Erythroblast (primary cell): ENCODE measurements around the gene CCDC92.

Experiments
- DNase-seq, 2 experiments: peaks; one replicate each; lab custom pipeline; 2025; lab: John Stamatoyannopoulos, UW
- GATA1 ChIP-seq: IDR thresholded peaks from 2 replicates; pipeline ENCODE4 v1.6.1; 2011; ENCODE audit warnings: low read depth, mild to moderate bottlenecking, control low read depth, low read length, moderate library complexity
- POLR2A ChIP-seq: IDR thresholded peaks from 2 replicates; pipeline ENCODE4 v1.6.1; 2011; ENCODE audit warnings: mild to moderate bottlenecking, low read length

The CCDC92 gene

DNA sequence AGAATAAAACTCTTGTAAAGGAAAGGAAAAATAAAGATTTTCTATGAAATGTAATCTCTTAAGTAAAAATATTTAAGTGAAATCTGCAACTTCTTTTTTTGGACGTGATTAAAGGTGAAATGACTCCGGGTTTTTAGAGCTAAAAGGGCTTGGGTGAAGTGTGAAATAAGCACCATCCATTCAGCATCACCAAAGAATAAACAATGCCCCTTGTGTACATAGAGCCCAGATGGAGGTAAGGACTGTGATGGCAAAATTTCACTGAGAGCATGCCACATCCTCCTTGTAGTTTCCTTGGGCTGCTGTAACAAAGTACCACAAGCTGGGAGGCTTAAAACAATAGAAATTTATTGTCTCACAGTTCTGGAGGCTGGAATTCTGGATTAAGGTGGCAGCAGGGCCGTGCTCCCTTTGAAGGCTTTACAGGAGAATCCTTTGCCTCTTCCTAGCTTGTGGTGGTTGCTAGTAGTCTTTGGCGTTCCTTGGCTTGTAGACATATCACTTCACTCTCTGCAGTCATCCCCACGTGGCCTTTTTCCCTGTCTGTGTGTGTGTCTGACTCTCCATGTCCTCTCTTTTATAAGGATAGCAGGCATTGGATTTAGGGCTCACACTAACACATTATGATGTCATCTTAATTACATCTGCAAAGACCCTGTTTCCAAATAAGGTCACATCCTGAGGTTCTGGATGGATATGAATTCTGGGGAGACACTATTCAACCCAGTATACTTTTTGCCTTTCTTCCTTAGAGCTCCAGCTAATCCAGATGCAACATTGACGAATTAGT lies 24.6 kb upstream of the CCDC92 start:
- TF ChIP-seq GATA1, result no peak
- TF ChIP-seq POLR2A, result no peak
- no peak for DNase-seq

DNA sequence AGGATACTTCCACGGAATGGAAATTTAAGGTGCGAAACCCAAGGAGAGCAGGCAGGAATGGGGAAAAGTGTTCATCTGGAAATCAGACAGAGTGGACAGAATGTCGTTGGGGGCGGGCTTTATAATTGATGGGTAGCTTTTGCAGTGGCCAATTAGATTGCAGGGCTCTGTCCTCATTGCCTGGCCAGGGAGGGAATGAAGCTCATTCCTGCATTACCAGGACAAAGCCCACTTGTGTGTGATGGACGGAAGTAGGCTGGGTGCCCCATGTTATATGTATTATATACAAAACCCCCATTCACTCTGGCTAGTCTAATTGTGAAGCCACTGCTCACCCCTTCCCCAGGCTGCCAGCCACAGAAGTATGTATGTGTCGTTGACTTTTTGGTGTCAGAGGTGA lies 23.9 kb upstream of the CCDC92 start:
- no peak for TF ChIP-seq POLR2A
- TF ChIP-seq GATA1, result no peak
- DNase-seq, result no peak

DNA sequence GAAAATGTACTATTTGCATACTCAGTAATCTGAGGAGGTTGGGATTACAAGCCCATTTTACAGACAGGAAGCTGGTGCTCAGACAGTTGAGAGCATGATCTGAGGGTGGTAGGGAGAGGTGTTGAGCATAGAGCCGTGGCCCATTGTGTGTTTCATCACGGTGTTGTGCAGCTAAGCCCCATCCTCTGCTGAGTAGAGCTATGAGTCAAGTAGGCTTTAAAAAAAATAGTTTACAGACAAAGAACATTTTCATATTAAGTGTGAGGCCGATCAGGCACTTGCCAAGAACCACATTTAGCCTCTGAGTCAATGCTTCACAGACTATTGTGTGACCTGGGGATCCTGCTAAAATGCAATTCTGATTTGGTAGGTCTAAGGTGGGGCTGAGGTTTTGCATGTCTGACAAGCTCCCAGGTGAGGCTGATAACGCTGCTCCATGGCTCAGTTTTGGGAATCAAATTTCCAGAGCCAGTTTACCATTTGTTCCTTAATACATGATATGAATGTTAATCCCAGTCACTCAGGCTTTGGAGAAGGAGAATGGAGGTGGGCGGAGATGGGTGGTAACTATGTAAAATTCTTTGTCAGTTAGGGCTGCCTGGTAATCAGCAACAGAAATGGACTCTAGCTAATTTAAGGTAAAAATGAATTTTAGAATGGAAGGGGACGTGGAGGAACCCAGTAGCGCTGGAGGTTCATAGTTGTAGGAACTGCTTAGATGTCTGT lies 22.6 kb upstream of the CCDC92 start:
- no peak for DNase-seq
- no peak for TF ChIP-seq POLR2A
- TF ChIP-seq GATA1, result no peak

DNA sequence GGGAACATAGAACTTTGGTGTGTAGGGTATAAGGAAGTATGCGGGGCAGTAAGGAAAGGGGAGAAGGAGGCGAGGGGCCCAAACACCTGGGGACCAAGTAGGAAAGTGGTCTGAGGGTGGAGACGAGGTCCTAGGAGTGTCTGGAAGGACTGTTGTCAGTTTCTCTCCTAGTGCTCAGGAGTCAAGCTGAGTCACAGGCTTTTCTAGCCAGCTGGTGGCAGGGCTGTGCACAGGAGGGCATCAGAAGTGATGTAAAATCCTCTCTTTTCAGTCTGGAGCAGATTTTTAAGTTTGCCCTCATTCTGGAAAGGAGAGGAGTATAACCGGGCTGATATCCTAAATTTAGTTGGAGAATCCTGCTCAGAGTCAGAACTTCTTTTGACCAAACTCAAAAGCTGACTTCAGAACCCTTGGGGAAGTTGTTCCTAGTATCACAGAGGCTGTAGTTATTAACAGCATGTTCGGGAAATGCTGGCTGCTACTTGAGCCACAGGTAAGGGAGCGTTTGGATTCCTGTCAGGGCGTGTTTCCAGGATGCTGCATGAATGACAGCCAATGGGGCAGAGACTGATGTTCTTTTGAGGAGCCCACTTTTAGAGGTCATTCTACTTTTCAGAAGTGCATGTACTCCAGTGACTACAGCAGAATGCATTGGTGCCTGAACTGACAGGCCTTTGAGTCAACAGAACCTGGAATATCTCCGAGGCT lies 19.6 kb upstream of the CCDC92 start:
- TF ChIP-seq GATA1 (no peak), POLR2A (no peak)
- no peak for DNase-seq

DNA sequence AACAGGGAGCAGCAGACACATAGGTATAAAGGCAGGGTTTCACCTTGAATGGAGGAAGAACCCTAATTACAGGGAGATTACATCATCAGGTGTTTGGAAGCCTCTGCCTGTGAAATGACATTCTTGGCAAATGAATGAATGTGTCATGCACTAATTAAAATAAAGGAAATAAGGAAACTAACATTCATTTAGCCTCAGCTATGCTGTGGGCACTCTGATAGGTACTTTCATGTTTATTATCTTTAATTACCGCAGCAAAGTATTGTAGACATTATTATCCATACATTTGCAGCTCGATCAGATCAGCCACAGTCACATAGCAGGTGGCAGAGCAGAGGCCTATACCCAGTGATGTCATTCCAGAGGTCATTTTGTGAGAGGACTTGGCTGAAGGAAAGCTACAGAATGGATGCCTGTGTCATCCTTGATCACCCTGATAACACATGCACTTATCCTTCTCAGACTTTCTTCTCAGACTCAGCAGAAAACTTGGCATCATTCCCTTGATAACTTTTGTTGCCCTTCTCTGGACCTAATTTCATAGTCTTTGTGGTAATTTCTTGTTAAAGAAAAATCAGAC lies 18.8 kb upstream of the CCDC92 start:
- DNase-seq, result peak; percentile 80 to 85
- TF ChIP-seq GATA1 (no peak), POLR2A (no peak)

DNA sequence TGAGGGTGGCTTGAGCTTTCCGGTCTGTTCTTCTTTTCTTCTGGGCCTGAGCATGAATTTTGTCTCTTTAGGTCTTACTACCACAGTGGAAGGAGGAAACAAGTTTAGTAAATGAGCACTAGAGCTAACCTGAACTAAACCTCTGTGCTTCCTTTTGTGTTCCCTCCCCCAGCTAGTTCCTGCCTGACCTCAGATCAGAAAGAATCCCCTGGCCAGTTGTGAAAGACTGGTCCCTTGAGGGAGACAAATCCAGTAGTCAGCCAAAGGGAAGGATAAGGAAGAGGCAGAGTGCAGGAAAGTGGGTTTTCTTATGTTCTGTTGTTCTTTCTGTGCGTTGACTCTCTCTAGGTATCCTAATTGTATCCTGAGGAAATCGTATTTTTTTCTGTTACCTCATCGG lies 17.9 kb upstream of the CCDC92 start:
- TF ChIP-seq GATA1 (no peak), POLR2A (no peak)

DNA sequence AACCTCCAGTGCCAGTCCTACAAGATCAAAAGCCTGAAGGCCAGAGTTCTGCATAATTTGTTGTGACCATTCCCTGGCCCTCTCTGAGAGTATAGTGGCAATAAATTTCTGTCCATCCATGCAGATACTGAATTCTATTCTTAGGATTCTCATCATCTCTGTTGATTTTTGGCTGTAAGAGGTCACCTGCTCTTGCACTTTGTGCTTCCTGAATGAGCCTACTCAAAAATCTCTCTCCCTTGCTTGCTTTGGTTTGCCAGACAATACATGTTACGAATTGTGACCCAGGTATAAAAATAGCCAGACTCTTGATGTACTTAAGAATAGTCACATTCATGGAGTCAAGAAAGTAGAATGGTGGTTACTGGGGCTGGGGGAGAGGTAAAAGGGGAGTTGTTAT lies 17.1 kb upstream of the CCDC92 start:
- DNase-seq, result no peak
- TF ChIP-seq GATA1, result no peak
- no peak for TF ChIP-seq POLR2A

More for the DNA sequence above, 17.9 kb upstream of the CCDC92 start:
- peak in 1 of 2 experiments; percentile 34 for DNase-seq

DNA sequence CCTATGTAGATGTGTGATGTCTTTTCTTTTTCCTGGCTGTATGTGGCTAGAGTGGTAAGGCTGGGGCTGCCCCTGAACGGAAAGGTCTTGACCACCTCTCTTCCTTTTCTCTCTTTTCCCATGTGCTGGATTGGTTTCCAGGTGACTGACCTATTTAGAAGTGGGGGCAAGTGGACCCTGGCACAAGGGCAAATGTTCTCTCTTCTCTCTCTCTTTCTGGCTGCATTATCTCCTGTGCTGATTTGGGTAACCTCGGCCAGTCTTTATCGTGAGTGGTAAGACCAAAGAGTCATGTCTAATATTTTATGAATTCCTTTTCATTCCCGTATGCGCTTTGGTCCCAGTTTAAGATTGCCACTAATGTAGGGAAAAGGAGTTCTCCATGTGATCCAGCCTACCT lies 16.5 kb upstream of the CCDC92 start:
- no peak for TF ChIP-seq GATA1
- no peak for TF ChIP-seq POLR2A
- no peak for DNase-seq

DNA sequence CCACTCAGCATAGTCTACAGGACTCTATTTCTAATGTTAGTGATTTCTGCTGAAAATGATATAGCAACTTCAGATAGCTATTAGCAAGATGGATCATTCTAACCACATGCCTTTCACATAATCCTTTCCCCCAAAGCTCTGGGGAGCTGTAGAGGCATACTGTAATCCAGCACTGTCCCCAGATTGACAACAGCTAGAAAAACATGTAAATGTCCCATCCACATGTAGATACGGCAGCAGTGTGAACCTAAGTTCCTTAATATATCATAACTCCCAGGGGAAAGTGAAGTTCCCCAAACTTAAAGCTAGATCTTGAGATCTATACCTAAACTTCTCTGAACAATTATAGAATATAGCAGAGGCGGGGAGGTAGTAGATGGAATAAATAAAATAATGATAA lies 14.4 kb upstream of the CCDC92 start:
- TF ChIP-seq POLR2A (no peak), GATA1 (no peak)
- DNase-seq, result no peak

DNA sequence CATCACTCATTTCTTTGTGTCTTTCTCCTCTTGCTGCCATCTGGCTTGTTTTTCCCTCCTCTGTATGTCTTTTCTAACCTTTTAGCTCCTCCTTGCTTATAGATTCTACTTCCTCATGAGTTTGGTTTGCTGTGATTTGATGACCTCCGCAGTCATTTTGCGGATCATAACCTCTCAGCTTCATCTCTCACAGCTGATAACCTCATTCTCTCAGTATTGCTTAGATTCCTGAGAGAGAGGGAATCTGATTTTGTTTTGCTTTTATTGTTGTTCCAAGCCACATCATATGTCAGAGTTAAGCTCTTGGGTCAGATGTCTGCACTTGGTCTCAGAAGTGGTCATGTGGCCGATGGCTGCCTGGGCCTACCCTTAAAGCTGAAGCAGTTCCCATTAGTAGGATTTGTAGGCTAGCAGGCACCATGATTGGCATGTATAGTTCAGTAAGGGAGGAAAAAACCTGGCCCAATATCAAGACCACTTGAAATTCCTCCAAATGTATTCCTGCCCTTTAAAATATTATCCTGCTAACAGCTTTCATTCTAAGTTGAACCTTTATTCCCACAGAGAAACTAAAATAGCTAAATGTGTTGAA lies 13.8 kb upstream of the CCDC92 start:
- TF ChIP-seq POLR2A (no peak), GATA1 (no peak)
- DNase-seq, result no peak

DNA sequence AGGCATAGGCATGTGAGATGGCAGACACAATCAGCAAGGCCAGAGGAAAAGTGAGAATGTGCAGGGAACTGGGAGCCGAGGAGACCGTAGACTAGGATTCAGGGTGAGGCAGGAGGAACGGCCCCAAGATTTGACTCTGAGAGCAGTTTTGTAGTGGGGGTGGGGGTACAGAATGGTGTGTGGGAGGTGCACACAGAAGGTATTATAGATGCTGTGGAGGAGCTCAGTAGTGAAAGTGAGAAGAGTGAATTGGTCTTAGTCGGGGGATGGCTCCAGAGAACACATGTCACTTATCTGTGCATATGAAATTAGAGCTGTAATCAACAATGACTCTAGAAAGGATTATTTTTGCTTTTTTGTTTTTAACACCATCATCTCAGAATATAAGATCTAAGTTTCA lies 12.3 kb upstream of the CCDC92 start:
- no peak for DNase-seq
- TF ChIP-seq GATA1 (no peak), POLR2A (no peak)

DNA sequence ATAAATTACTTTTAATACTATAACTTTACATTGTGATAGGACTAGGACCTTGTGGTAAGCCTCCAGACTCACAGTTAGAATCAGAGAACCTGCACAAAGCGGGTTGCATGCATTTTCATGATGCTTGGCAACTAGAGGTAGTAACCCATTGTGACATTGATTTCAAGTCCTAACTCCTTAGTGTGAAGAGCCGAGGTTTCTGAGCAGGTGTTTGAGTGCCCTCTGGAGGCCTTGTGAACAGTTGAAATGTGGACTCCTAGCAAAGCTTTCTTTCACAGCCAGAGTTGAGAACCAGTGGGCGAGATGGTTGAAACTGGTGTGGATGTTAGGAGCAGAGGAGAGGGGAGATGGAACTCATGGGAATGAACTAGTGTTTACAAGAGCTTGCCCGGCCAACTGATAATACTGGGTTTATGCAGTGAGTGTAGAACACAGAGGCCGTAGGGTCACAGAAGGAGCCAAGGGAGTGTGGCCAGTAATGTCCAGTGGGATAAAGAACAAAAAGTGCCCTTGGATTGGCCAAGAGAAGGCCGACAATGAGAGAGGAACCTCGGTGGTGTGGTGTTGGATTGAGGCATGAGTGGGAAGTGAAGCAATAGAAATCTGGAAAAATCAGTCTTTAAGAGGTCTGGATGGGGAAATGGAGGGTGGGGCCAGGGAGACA lies 11.3 kb upstream of the CCDC92 start:
- peak; percentile 69 to 76 for DNase-seq

DNA sequence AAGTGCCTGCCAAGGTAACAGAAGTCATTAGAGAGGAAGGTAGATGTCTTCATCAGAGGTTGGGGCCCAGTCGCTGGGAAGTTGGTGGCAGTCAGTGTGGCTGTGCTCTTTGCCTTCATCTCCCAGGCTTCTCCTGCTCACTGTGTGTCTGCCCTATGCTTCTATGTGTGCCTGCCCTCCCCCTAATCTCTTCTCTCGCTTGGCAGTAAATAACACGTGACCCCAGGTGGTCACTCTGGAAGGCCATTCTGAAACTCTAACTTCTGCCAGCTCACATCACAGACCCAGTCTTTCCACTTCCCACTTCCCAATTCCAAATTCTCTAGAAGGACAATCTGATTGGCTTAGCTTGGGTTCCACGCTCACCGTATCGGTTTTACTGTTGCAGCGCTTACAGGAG lies 9.6 kb upstream of the CCDC92 start:
- no peak for DNase-seq
- TF ChIP-seq POLR2A (no peak), GATA1 (no peak)

More for the DNA sequence above, 11.3 kb upstream of the CCDC92 start:
- TF ChIP-seq GATA1 (no peak), POLR2A (no peak)
